GM12892 (cell line): Measurements from ENCODE around the gene PLEKHG5.

Experiments used
- POLR2A ChIP-seq: IDR thresholded peaks from 2 replicates; pipeline ENCODE4 v1.6.1; 2011; ENCODE audit warnings: low read depth, low read length, control low read depth
- POLR2AphosphoS5 ChIP-seq: IDR thresholded peaks from 2 replicates; pipeline ENCODE4 v1.6.1; 2011; ENCODE audit warnings: low read depth, low read length, control low read depth

DNA sequence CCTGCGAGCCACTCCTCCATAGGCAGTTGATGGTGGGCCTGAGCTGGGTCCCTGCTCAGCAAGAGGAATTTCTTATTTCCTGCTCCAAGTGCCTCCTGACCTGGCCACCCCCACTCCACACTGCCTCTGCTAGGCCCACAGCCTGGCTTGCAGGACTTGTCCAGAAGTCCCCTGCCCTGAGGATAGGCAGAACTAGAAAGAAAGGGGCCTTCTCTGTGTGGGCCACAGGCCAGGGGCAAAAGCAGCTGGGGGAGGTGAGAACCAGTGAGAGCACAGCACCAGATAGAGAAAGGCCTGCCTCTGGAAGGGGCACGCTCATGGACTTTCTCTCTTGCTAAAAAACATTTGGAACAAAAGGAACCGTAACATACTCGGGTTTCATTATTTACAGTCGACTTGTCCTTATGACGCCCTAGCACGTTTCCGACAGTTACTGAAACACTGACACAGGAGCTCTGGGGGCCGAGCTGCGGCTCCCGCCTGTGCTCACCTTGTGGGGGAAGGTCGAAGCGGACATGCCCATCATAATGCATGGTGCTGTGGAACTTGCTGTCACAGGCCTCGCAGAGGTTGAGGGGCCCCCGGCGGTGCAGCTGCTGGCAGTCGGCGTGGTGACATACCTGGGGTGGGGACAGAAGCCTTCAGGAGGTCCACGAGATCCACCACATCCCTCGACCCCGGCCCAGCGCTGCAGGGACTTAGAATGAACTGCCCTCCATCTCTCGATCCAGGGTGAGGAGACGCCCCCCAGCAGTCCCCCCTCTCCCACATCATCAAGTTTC is 14.2 kb downstream of the PLEKHG5 start:
- TF ChIP-seq POLR2A (no peak), POLR2AphosphoS5 (no peak)
